ENCODE measurements around the gene EFEMP1.

- TF ChIP-seq CTCF (IDR thresholded peaks at IDR 0.05; ENCODE audit: insufficient read depth, low read length) (no peak), REST (IDR thresholded peaks at IDR 0.05; ENCODE audit: insufficient replicate concordance, low read depth) (no peak), POLR2AphosphoS5 (IDR thresholded peaks at IDR 0.05; ENCODE audit: low read depth) (no peak)
Observed at GRCh38 chr2:55857766-55858165, 65.8 kb downstream of the EFEMP1 start.

Measured in HL-60 (cell line).